ENCODE measurements around the gene P4HA1. TPM values are rescaled to one million over a fixed set of nuclear protein-coding genes. Genes with fewer than 3 reads are reported as not detected.
"Not testable (repeated sequence)": the region's sequence is repeated elsewhere in the genome, so short reads cannot be mapped to it uniquely, and the experiment has no call there.

The P4HA1 gene
- total RNA-seq, 1 experiment from 2014 or later, result 103 TPM

- no peaks in the 10 kb centered on the region for H3K4me1 ChIP-seq (replicated peaks)
- no peaks in the 10 kb centered on the region for H3K9me3 ChIP-seq (replicated peaks)
- DNase-seq (ENCODE audit: low read depth in 1 of 2, low spot score in 2 of 2), result no peak
- H3K27ac ChIP-seq, result no peak overlapping the region
- peaks cover 28% of the 10 kb centered on the region for H3K36me3 ChIP-seq
- no peak overlapping the region for H3K4me3 ChIP-seq
- no peaks in the 10 kb centered on the region for H3K27me3 ChIP-seq (replicated peaks)
Measured at GRCh38 chr10:73017955-73018480, 78.6 kb downstream of the P4HA1 start.

DNA sequence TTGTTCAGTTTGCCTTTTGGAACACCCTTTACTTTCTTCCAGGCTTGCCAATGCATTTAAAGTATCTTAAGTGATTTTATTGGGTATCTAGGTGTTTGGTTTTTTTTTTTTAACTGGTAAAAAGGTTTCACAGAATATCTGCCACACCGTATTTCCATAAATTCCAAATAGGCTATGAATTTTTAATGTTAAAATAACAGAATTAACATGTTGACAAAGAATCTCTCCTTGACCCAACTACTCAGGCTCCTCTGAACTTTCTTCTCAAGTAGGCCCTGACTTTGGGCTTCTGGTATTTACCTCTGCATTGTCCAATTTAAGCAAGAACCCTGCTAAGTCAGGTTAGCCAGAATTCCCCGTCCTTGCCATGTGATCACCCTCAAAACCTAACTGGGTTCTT is 80.9 kb downstream of the P4HA1 start:
- Histone ChIP-seq H3K36me3 (peaks cover 31% of the 10 kb centered on the region), H3K4me1 (replicated peaks) (no peaks in the 10 kb centered on the region), H3K4me3 (no peak overlapping the region), H3K27me3 (replicated peaks) (no peaks in the 10 kb centered on the region), H3K27ac (no peak overlapping the region), H3K9me3 (replicated peaks) (no peaks in the 10 kb centered on the region)
- no peak for DNase-seq (ENCODE audit: low read depth in 1 of 2, low spot score in 2 of 2)

GRCh38 chr10:73003822-73004221 is 92.8 kb downstream of the P4HA1 start:
- DNase-seq (ENCODE audit: low read depth in 1 of 2, low spot score in 2 of 2), result no peak
- no peaks in the 10 kb centered on the region for H3K27me3 ChIP-seq (replicated peaks)
- no peaks in the 10 kb centered on the region for H3K4me1 ChIP-seq (replicated peaks)
- H3K36me3 ChIP-seq, result peaks cover 8% of the 10 kb centered on the region; the same call in 1 of the 2 replicates
- H3K27ac ChIP-seq, result no peak overlapping the region
- no peaks in the 10 kb centered on the region for H3K9me3 ChIP-seq (replicated peaks)
- H3K4me3 ChIP-seq, result no peak overlapping the region

GRCh38 chr10:73000973-73001372 is 95.7 kb downstream of the P4HA1 start:
- Histone ChIP-seq H3K4me3 (no peak overlapping the region), H3K36me3 (no peaks in the 10 kb centered on the region), H3K4me1 (replicated peaks) (no peaks in the 10 kb centered on the region), H3K27me3 (replicated peaks) (no peaks in the 10 kb centered on the region), H3K9me3 (replicated peaks) (no peaks in the 10 kb centered on the region), H3K27ac (no peak overlapping the region)
- no peak for DNase-seq (ENCODE audit: low read depth in 1 of 2, low spot score in 2 of 2)

GRCh38 chr10:72997099-72997498 is 99.6 kb downstream of the P4HA1 start:
- Histone ChIP-seq H3K9me3 (replicated peaks) (no peaks in the 10 kb centered on the region), H3K4me1 (replicated peaks) (no peaks in the 10 kb centered on the region), H3K36me3 (no peaks in the 10 kb centered on the region), H3K4me3 (no peak overlapping the region), H3K27me3 (replicated peaks) (no peaks in the 10 kb centered on the region), H3K27ac (no peak overlapping the region)
- DNase-seq (ENCODE audit: low read depth in 1 of 2, low spot score in 2 of 2), result no peak

DNA sequence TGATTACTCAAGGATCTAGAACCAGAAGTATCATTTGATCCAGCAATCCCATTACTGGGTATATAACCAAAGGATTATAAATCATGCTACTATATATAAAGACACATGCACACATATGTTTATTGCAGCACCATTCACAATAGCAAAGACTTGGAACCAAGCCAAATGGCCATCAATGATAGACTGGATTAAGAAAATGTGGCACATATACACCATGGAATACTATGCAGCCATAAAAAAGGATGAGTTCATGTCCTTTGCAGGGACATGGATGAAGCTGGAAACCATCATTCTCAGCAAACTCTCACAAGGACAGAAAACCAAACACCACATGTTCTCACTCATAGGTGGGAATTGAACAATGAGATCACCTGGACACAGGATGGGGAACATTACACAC is 101.2 kb downstream of the P4HA1 start:
- not testable (repeated sequence) for H3K4me3 ChIP-seq; DNase-seq (ENCODE audit: low read depth in 1 of 2, low spot score in 2 of 2); H3K4me1 ChIP-seq (replicated peaks); H3K9me3 ChIP-seq (replicated peaks); H3K36me3 ChIP-seq; H3K27ac ChIP-seq; H3K27me3 ChIP-seq (replicated peaks)

DNA sequence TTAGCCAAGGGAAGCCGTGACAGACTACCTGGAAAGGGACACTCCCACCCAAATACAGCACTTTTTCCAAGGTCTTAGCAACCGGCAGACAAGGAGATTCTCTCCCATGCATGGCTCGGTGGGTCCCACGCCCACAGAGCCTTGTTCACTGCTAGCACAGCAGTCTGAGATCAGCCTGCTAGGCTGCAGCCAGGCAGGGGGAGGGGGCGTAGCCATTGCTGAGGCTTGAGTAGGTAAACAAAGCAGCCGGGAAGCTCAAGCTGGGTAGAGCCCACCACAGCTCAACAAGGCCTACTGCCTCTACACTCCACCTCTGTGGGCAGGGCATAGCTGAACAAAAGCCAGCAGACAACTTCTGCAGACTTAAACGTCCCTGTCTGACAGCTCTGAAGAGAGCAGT is 106.9 kb downstream of the P4HA1 start:
- DNase-seq (ENCODE audit: low read depth in 1 of 2, low spot score in 2 of 2); H3K27ac ChIP-seq; H3K4me1 ChIP-seq (replicated peaks); H3K36me3 ChIP-seq; H3K27me3 ChIP-seq (replicated peaks); H3K4me3 ChIP-seq; H3K9me3 ChIP-seq (replicated peaks): not testable (repeated sequence)

DNA sequence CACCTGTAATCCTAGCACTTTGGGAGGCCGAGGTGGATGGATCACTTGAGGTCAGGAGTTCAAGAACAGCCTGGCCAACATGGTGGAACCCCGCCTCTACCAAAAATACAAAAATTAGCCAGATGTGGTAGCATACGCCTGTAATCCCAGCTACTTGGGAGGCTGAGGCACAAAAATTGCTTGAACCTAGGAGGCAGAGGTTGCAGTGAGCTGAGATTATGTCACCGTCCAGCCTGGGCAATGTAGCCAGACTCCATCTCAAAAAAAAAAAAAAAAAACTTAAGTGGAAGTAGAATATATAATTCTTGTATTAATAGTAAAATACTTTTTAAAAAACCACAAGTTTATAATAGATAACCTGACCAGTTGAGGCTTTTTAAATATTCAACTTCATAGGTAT is 112.0 kb downstream of the P4HA1 start:
- H3K36me3 ChIP-seq; H3K27ac ChIP-seq; H3K27me3 ChIP-seq (replicated peaks); H3K9me3 ChIP-seq (replicated peaks); H3K4me1 ChIP-seq (replicated peaks); DNase-seq (ENCODE audit: low read depth in 1 of 2, low spot score in 2 of 2); H3K4me3 ChIP-seq: not testable (repeated sequence)

GRCh38 chr10:72981882-72982529 is 114.7 kb downstream of the P4HA1 start:
- Histone ChIP-seq H3K9me3 (replicated peaks) (no peaks in the 10 kb centered on the region; the same call in 1 of the 2 replicates), H3K27ac (no peak overlapping the region), H3K4me1 (replicated peaks) (no peaks in the 10 kb centered on the region), H3K4me3 (no peak overlapping the region), H3K27me3 (replicated peaks) (no peaks in the 10 kb centered on the region), H3K36me3 (no peaks in the 10 kb centered on the region)
- DNase-seq (ENCODE audit: low read depth in 1 of 2, low spot score in 2 of 2), result no peak

DNA sequence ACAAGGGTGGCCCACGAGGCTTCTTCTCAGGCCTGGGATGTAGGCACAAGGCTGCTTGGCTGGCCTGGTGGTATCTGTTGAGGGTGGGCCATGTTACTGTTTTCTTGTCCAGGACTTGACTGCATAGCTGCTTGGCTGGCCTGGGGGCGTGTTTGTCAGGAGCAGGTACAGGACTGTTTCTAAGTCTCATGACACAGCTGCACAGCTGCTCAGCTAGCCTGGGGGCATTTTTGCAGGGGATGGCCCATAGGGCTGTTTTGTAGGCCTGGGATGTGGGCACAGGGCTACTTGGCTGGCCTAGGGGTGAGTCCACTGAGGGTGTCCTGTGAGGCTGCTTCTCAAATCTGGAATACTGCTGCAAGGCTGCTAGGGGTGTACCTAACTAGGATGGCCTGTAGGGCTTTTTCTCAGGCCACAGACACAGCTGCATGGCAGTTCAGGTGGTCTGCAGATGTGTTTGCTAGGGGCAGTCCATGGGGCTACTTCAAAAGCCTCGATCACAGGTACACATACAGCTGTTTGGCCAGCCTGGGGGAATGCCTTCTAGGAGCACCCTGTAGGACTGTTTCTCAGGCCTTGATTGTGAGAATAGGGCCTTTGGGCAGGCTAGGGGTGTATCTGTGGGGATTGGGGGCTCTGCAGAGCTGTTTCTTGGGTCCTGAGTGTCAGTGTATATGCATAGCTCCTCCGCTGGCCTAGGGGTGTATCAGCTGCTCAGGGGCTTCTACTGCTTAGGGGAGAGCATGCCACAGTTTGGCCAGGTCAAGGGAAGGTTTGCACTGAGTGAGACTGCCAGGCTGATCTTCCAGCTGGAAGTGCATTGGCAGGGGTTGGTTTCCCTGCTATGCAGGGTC is 115.4 kb downstream of the P4HA1 start:
- Histone ChIP-seq H3K9me3 (replicated peaks) (no peaks in the 10 kb centered on the region; the same call in 1 of the 2 replicates), H3K36me3 (no peaks in the 10 kb centered on the region), H3K27me3 (replicated peaks) (no peaks in the 10 kb centered on the region), H3K27ac (no peak overlapping the region), H3K4me1 (replicated peaks) (no peaks in the 10 kb centered on the region), H3K4me3 (no peak overlapping the region)
- DNase-seq (ENCODE audit: low read depth in 1 of 2, low spot score in 2 of 2), result no peak

GRCh38 chr10:72980348-72980747 is 116.3 kb downstream of the P4HA1 start:
- no peak for DNase-seq (ENCODE audit: low read depth in 1 of 2, low spot score in 2 of 2)
- no peaks in the 10 kb centered on the region for H3K36me3 ChIP-seq
- H3K4me3 ChIP-seq, result no peak overlapping the region
- no peaks in the 10 kb centered on the region; the same call in 1 of the 2 replicates for H3K9me3 ChIP-seq (replicated peaks)
- no peaks in the 10 kb centered on the region for H3K27me3 ChIP-seq (replicated peaks)
- H3K4me1 ChIP-seq (replicated peaks), result no peaks in the 10 kb centered on the region
- H3K27ac ChIP-seq, result no peak overlapping the region

GRCh38 chr10:72979709-72980108 is 117.0 kb downstream of the P4HA1 start:
- Histone ChIP-seq H3K27me3 (replicated peaks) (no peaks in the 10 kb centered on the region), H3K4me1 (replicated peaks) (no peaks in the 10 kb centered on the region), H3K4me3 (no peak overlapping the region), H3K36me3 (no peaks in the 10 kb centered on the region), H3K9me3 (replicated peaks) (no peaks in the 10 kb centered on the region; the same call in 1 of the 2 replicates), H3K27ac (no peak overlapping the region)
- DNase-seq (ENCODE audit: low read depth in 1 of 2, low spot score in 2 of 2), result no peak

DNA sequence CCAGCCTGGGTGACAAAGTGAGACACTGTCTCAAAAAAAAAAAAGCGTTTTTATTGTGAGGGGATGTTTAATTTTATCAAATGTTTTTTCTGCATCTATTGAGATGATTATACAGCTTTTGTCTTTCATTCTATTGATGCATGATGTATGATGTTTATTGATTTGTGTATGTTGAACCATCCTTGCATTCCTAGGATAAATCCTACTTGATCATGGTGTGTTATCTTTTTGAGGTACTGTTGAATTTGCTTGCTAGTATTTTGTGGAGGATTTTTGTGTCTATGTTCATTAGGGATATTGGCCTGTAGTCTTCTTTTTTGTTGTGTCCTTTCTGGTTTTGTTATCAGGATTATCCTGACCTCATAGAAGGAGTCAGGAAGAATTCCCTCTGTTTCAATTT is 119.8 kb downstream of the P4HA1 start:
- no peaks in the 10 kb centered on the region; the same call in 1 of the 2 replicates for H3K9me3 ChIP-seq (replicated peaks)
- H3K4me1 ChIP-seq (replicated peaks), result no peaks in the 10 kb centered on the region
- no peak overlapping the region for H3K4me3 ChIP-seq
- no peaks in the 10 kb centered on the region for H3K36me3 ChIP-seq
- no peaks in the 10 kb centered on the region for H3K27me3 ChIP-seq (replicated peaks)
- DNase-seq (ENCODE audit: low read depth in 1 of 2, low spot score in 2 of 2), result no peak
- no peak overlapping the region for H3K27ac ChIP-seq
